HG03103 (cell line): ENCODE results near the gene STK24.
A peak's percentile ranks its signal among the peaks of the same experiment; 100 is the strongest.

ENCODE experiments used
- ATAC-seq: cut with Tn5 transposase; IDR thresholded peaks from one replicate; pipeline ENCODE4 v1.9.1; 2021; ENCODE audit warnings: low read depth; ENCODE audit not compliant: unreplicated experiment

Gene STK24

DNA sequence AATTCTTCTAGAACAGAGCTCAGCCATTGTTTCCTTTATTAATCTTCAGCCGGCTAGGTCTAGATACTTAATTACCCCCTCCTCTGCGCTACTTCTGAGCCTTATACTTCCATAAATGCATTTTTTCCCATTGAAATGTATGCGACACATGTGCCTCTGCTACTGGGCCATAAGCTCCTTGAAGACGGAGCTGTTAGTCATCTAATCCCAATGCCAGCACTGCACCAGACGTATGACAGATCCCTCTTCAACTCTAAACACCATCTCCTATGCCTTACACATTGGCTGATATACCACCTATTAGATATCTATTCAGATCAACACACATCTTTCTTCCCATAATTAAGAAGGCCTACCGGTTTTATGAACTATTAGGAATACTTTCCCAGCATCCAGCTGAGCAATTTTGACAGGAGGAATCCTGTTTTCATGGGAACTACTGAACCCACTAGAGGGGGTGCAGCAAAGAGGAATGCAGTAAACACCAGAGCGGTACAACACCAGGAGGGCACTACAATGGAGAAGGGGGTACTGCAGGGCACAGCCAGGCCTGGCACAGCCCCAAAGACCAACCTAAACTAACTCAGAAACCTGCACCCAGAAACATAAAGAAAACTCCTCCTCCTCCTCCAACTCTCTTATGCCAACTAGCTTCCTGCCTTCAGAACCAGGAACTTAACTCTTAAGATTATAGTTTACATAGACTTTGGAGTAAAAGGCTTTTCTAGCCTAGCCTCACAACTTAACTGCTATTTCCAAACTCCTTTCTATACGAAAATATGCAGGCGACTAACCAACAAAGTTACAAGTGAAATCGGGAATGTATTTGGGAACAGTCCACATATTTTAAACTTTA, 18.7 kb downstream of the STK24 start:
- ATAC-seq: no peak

DNA sequence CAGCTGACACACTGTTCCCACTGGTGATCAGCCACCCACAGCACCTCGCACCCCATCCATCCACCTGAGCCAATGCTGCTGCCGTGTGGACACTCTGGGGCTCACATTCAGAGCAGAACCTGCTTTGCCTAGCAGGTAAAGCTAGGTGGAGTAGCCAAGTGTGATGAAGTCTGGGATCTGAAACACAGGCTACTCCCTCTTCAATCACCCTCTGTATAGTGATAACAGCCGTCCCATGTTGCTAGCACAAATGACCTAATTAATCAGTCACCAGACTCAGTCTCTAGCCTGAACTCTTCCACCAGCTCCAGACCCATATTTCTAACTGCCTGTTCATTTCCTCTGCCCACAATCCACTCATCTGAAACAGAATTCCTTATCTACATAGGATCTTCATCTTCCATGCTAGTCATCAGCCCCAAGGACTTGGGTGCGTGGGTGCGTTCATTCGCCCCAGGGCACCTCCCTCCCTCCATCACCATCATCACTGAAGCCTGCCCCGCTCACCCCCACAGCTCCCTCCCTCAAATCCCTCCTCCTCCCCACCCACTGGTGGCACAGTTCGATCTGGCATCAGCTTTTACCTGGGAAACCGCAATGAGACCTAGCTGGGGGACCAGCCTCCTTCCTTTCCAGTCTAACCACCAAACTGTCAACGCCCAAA, 19.8 kb downstream of the STK24 start:
- no peak for ATAC-seq

- ATAC-seq: no peak
Observed at GRCh38 chr13:98556142-98556816, 20.6 kb downstream of the STK24 start.

DNA sequence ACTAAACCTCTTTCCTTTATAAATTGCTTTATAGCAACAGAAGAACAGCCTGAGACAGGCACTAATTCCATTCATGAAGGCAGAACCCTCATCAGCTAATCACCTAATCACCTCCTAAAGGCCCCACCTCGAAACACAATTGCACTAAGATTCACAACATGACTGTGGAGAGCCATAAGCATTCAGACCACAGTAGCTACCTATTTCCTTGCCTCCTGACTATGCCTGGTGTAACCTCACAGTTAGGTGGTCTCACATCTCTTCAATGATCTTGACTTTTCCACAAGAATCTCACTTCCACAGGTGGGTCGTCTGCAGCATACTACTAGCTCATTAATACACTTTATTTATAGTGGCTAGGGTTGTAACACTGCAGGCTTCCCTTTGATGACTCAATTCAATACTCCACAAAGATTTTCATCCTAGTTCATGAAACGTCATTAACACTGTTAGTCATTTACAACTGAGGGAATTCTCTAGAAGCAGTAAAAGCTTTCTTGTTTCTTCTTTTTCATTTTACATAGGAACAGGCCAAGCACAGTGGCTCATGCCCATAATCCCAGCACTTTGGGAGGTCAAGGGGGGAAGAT, 27.1 kb downstream of the STK24 start:
- ATAC-seq: peak; percentile 78

DNA sequence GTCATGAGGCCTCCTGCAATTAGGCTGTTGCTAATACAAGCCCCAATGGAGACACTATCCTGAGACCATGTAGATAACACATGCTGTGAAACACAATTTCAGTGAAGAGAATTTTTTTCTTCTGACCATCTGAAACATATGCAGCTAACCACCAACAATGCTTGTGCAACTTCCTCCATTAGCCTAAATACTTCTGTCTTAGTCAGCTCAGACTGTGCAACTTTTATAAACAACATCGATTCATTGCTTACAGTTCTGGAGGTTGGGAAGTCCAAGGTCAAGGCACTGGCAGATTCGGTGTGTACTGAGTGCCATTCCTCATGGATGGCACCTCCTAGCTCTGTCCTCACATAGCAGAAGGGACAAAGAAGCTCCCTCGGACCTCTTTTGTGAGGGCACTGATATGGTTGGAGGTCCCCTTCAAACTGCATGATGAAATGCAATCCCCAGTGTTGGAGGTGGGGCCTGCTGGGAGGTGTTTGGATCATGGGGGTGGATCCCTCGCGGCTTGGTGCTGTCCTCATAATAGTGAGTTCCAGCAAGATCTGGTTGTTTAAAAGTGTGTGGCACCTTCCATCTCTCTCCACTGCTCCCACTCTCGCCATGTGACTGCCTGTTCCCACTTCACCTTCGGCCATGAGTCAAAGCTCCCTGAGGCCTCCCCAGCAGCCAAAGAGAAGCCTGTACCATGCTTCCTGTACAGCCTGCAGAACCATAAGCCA, 27.7 kb downstream of the STK24 start:
- ATAC-seq: peak; percentile 3

DNA sequence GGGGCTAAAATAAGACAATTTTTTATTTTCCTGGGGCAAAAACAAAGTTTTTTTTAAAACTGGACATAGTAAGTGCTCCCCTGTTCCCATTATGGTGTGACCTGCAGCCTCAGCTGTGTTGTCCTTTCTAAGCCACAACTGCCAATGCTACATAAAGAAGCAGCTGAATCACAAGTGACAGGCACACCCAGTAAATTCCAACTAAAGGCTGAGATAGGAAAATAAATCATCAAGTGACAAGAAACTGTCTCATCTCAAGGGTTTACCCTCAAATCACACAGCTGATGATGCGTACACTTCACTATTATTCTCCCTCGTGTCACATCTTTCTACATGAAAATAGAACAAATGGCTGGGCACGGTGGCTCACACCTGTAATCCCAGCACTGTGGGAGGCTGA, 28.7 kb downstream of the STK24 start:
- ATAC-seq: no peak

- no peak for ATAC-seq
Observed at GRCh38 chr13:98547455-98547854, 29.5 kb downstream of the STK24 start.

- ATAC-seq: no peak
Observed at GRCh38 chr13:98546402-98546801, 30.5 kb downstream of the STK24 start.

DNA sequence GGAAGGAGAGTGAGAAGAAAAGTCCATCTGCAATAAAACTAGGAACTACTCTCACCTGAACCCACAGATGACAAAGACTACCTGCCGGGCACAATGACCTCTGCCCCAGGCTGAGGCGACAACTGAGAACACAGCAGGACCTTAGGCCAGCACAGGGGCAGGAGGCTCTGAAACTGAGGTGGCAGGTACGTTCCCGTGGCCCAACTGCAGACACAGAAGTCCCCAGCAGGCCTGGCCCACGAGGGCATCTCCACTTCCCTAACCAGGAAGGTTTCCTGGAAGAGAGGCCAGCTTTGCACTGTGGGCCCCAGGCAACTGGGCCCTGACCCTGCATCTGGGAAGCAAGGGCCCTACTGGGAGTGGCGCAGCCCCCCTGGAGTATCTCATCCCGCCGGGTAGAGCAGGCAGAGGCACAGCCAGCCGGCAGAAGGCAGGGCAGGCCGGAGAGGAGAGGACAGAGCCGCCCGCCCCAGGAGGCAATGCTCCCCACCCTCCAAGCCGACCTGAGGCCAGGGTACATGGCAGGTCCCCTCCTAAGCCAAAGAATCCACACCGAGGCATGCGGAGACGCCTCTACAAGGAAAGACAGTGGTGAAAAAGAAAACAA, 32.7 kb downstream of the STK24 start:
- no peak for ATAC-seq

DNA sequence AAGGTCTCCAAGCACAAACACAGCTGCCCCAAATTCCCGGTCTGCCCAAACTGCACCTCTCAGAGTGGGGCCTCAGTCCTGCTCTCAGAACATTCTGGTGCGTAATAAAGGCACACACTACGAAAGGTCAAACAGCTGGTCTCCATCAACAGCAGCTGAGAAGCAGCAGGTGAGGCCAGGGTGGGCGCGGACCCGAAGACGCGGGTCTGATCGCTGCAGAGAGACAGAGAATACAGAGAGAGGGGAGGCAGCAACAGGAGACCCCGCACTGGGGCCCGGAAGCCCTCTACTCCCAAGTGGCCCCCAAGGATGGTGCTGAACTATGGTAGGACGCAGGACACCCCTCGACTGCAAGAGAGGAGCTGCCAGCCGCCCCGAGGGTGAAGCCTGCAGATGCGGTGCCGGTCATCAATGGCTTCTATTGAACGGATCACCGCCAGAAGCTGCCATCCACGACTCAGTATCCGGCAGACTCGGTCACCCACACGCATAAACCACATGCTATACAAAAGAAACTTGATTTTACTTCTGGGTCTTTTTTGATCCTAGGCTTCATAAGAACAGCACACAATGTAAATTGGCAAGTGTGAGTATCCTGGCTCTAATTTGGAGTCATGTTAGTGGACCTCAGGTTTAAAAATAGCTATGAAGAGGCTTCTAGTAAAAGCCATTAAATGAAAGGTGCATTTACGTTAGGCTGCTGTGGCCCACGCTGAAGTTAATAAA, 33.4 kb downstream of the STK24 start:
- no peak for ATAC-seq

- peak; percentile 50 for ATAC-seq
Observed at GRCh38 chr13:98542568-98543377, 34.1 kb downstream of the STK24 start.

- ATAC-seq: no peak
Observed at GRCh38 chr13:98541701-98542203, 35.2 kb downstream of the STK24 start.

DNA sequence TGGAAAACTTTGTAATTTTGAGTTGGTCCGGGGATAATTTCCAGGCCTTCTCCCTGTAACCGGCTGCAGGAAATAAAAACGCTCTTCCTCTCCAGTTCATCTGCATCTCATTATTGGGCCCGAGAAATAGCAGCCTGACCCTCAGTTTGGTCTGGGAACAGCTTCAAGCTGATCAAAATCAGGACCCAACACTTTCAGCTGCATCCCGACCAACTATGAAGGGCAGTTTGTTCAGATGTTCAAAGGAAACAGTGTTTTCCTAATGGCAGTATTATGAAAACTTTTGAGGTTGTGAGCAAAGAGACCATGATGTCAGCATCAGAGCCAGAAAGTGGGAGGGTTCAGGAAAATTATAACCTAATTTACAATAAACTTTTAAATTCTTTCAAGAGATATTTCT, 35.7 kb downstream of the STK24 start:
- ATAC-seq: no peak

GRCh38 chr13:98540476-98540875, 36.4 kb downstream of the STK24 start:
- ATAC-seq: no peak

DNA sequence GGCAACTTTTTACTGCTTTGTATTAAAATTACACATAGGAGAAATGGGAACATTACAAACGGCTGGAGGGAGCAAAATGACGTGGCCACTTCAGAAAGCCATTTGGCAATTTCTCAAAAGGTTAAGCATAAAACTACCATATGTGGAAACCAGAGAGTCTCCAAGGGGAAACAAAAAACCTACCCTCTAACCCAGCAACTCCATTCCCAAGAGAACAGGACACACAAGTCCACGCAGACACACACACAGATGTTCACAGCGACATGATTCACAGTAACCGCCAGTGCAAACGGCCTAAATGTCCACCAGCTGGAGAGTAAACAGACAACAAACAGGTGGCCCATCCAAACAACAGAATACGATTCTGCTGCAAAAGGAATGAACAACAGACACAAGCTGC, 37.2 kb downstream of the STK24 start:
- no peak for ATAC-seq

GRCh38 chr13:98538876-98539275, 38.0 kb downstream of the STK24 start:
- no peak for ATAC-seq

DNA sequence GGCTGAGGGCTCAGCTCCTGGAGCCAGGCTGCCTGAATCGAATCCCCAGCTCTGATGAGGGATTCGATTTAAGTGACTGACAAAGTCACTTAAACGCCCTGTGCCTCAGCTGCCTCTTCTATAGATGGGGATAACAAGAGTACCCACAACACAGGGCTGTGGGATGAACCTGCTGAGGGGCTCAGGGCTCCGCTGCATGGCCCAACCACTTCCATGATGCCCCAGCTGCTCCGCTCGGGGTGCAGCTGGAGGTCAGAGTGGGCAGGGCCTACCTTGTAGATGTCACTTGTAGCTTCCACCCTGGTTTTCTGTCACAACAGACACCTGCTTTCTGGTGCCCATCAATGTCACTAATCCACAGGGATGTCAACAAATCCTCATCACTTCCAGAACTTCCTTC, 39.2 kb downstream of the STK24 start:
- ATAC-seq: no peak

DNA sequence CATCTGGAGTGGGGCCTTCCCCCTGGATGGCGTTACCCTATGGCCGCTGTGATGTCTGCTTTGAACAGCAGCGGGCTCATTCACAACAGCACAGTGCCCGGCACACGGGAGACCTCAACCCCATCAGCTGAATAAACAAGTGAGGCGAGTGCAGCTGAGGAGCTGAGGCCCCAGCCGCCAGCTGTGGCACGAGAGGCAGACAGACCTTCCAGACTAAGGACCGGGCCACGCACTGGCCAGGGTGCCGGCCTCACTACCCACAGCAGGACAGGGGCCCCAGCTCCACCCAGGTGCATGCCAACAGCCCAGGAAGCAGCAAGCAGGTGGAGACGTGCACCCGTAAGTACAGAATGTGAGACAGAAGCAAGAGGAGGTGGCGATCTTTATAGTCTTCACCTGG, 39.6 kb downstream of the STK24 start:
- ATAC-seq: no peak
